GM12878 (cell line): ENCODE measurements around the gene LSM10. TPM values are rescaled to one million over a fixed set of nuclear protein-coding genes. Genes with fewer than 3 reads are reported as not detected.

Experiments used
- BRCA1 ChIP-seq: IDR thresholded peaks from 2 replicates; pipeline ENCODE4 v1.6.1; 2011; ENCODE audit warnings: low read depth, low read length, improper control_type of control experiment
- EP300 ChIP-seq, 2 experiments: fragments of 150-350 bp in 1 of 2; IDR thresholded peaks; 2 replicates each; pipeline ENCODE4 v1.6.1; 2011 to 2012; ENCODE audit warnings: low read depth in 2 of 2, low read length in 2 of 2, borderline replicate concordance in 1 of 2, improper control_type of control experiment in 1 of 2, inconsistent platforms in 1 of 2; ENCODE audit not compliant: control insufficient read depth in 1 of 2
- FOXK2 ChIP-seq: fragments of 450-650 bp; IDR thresholded peaks from 2 replicates; pipeline ENCODE4 v1.6.1; 2017; ENCODE audit warnings: mild to moderate bottlenecking, moderate library complexity
- HCFC1 ChIP-seq: fragments of 150-350 bp; IDR thresholded peaks from 2 replicates; pipeline ENCODE4 v1.6.1; 2014; ENCODE audit warnings: low read length
- MTA3 ChIP-seq: IDR thresholded peaks from 2 replicates; pipeline ENCODE4 v1.6.1; 2012; ENCODE audit warnings: low read length, inconsistent platforms, borderline replicate concordance
- NR2F1 ChIP-seq: fragments of 450-650 bp; conservative IDR thresholded peaks from 2 replicates; pipeline ENCODE4 v1.6.1; 2017; ENCODE audit warnings: mild to moderate bottlenecking
- RBBP5 ChIP-seq: fragments of 200-600 bp; sonication (generic); conservative IDR thresholded peaks from 2 replicates; pipeline ENCODE4 v1.6.1; 2016
- RFX5 ChIP-seq: IDR thresholded peaks from 2 replicates; pipeline ENCODE4 v1.6.1; 2011; ENCODE audit warnings: low read depth, low read length, improper control_type of control experiment
- polyA plus RNA-seq, 11 experiments: library from polyadenylated mRNA; depleted of rRNA in 4 of 11; unstranded in 6 of 11; stranded (reverse) in 5 of 11; fragments of >200 nt; fragmentation: Nextera tagmentation in 4 of 11; fragmentation: Illumina TruSeq in 1 of 11; extraction: Ambion mirVana in 4 of 11; extraction: Trizol in 1 of 11; gene quantifications; 1 replicate in 1 of 11; 2 replicates in 10 of 11; pipeline versions ENCODE4 v1.2.1 to v1.2.3, GENCODE V29; 2011 to 2016; ENCODE audit warnings: inconsistent platforms in 2 of 11, missing spikeins in 2 of 11, low read depth in 1 of 11
- total RNA-seq, 4 experiments: library from RNA; depleted of rRNA in 3 of 4; stranded (reverse); fragments of >200 nt in 3 of 4; fragmentation: Illumina TruSeq in 1 of 4; extraction: Trizol in 1 of 4; gene quantifications; 2 replicates each; pipeline versions ENCODE4 v1.2.1 to v1.2.3, GENCODE V29; 2013 to 2021
- TF ChIP-seq, protein P1 (sequence below): fragments of 450-650 bp; formaldehyde crosslinking; IDR thresholded peaks from 2 replicates; pipeline ENCODE4 v1.4.0; 2020; ENCODE audit warnings: mild to moderate bottlenecking, moderate library complexity
- TF ChIP-seq, protein P2 (sequence below): fragments of 450-650 bp; formaldehyde crosslinking; IDR thresholded peaks from 2 replicates; pipeline ENCODE4 v1.4.0; 2022; ENCODE audit warnings: mild to moderate bottlenecking, moderate library complexity

The LSM10 gene
- total and polyA plus RNA-seq, 10 of the 15 experiments (the other 5 are each of a cell fraction or from before 2014, with no cell fraction given), result 13.1 to 103 (median 57.5) TPM

GRCh38 chr1:36386265-36387140 lies 11.2 kb downstream of the LSM10 start (continued):
- TF ChIP-seq, protein P1, sequence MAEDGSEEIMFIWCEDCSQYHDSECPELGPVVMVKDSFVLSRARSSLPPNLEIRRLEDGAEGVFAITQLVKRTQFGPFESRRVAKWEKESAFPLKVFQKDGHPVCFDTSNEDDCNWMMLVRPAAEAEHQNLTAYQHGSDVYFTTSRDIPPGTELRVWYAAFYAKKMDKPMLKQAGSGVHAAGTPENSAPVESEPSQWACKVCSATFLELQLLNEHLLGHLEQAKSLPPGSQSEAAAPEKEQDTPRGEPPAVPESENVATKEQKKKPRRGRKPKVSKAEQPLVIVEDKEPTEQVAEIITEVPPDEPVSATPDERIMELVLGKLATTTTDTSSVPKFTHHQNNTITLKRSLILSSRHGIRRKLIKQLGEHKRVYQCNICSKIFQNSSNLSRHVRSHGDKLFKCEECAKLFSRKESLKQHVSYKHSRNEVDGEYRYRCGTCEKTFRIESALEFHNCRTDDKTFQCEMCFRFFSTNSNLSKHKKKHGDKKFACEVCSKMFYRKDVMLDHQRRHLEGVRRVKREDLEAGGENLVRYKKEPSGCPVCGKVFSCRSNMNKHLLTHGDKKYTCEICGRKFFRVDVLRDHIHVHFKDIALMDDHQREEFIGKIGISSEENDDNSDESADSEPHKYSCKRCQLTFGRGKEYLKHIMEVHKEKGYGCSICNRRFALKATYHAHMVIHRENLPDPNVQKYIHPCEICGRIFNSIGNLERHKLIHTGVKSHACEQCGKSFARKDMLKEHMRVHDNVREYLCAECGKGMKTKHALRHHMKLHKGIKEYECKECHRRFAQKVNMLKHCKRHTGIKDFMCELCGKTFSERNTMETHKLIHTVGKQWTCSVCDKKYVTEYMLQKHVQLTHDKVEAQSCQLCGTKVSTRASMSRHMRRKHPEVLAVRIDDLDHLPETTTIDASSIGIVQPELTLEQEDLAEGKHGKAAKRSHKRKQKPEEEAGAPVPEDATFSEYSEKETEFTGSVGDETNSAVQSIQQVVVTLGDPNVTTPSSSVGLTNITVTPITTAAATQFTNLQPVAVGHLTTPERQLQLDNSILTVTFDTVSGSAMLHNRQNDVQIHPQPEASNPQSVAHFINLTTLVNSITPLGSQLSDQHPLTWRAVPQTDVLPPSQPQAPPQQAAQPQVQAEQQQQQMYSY, result no peak
- TF ChIP-seq EP300 (IDR thresholded peaks at IDR 0.05; ENCODE audit: borderline replicate concordance in 1 of 2, control insufficient read depth in 1 of 2, low read depth in 2 of 2, low read length in 2 of 2), result peak in 1 of 2 experiments; percentile 60; a peak in 1 of 4 replicates
- TF ChIP-seq RFX5, result no peak
- TF ChIP-seq FOXK2, result no peak
- TF ChIP-seq, protein P2, sequence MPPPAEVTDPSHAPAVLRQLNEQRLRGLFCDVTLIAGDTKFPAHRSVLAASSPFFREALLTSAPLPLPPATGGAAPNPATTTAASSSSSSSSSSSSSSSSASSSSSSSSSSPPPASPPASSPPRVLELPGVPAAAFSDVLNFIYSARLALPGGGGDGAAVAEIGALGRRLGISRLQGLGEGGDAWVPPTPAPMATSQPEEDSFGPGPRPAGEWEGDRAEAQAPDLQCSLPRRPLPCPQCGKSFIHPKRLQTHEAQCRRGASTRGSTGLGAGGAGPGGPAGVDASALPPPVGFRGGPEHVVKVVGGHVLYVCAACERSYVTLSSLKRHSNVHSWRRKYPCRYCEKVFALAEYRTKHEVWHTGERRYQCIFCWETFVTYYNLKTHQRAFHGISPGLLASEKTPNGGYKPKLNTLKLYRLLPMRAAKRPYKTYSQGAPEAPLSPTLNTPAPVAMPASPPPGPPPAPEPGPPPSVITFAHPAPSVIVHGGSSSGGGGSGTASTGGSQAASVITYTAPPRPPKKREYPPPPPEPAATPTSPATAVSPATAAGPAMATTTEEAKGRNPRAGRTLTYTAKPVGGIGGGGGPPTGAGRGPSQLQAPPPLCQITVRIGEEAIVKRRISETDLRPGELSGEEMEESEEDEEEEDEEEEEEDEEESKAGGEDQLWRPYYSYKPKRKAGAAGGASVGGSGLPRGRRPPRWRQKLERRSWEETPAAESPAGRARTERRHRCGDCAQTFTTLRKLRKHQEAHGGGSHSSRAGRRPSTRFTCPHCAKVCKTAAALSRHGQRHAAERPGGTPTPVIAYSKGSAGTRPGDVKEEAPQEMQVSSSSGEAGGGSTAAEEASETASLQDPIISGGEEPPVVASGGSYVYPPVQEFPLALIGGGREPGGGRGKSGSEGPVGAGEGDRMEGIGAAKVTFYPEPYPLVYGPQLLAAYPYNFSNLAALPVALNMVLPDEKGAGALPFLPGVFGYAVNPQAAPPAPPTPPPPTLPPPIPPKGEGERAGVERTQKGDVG (CRISPR knock-in tag), result no peak
- no peak for TF ChIP-seq BRCA1
- TF ChIP-seq MTA3, result peak; percentile 88; the same call in 1 of the 2 replicates
- no peak for TF ChIP-seq RBBP5
- peak; percentile 33; the same call in 1 of the 2 replicates for TF ChIP-seq NR2F1
- TF ChIP-seq HCFC1, result no peak
